NCI-H2171 treated with DMSO at 0.1 percent for 48 hours (cell line): ENCODE data around the gene ABCC2.
"Not testable (repeated sequence)": the region's sequence is repeated elsewhere in the genome, so short reads cannot be mapped to it uniquely, and the experiment has no call there.

Experiments
- DNase-seq: peaks from one replicate; lab custom pipeline; 2025; lab: John Stamatoyannopoulos, UW

The ABCC2 gene

DNA sequence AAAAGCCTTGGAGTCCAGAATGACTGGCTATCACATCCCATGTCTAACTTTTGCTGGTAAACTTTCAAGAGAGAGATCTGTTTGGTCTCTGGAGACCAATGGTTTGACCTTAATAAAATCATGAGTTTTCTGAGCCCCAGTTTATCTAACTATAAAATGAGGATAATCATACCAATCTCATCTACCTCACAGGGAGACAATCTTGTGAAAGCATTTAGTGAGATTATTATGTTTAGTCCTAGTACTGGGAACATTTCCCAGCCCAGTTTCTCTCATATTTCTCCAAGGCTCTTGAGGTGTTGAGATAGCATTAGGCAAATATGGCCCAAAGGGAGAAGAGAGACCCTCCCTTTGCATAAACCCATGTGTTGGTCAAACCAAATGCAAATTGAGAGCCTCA is 25.8 kb downstream of the ABCC2 start:
- DNase-seq: no peak

DNA sequence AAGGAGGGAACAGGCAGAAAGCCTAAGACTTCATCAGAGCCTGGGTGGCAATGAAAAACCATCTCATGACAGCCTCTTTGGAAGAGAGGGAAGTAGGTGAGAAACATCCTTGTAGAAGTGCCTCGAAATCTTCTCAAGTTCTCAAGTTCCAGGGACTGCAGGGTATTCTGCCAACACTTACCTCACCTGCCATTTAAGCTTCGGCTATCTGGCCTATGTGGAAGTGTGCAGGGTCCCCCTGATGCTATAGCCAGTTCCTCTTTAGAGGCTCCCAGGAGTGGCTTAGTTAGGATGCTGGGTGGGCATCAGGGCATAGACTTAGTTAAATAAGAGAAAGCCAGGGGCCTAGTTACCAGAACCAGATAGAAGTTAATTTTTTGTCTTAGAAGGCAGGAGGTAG is 27.0 kb downstream of the ABCC2 start:
- DNase-seq: no peak

DNA sequence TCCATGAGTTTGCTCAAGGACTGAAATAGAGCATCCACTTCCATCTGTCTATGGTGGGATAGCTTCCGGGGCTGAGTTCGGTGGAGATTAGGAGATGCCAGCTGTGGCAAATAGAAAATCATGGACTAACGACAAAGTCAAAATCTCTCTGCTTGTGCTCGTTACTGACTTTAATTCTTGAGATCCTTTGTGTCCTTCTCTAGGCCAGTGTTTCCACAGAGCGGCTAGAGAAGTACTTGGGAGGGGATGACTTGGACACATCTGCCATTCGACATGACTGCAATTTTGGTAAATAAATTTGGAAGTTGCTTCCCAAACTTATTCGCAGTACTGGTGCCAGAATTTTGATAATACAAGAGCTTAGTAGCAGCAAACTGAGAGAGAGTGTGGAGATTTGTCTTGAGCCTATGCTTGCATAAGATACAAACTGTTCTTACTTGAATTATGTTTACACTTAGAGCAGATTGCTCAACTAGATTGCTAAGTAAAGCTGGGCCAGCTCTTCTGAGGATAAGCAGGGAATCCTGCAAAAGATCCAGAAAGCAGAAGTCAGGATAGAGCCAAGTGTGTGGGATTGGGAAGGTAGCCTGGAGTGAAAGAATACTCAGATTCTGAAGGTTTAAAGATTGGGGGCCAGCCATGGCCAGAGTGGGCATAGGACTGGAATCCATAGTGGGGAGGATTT is 27.6 kb downstream of the ABCC2 start:
- no peak for DNase-seq

DNA sequence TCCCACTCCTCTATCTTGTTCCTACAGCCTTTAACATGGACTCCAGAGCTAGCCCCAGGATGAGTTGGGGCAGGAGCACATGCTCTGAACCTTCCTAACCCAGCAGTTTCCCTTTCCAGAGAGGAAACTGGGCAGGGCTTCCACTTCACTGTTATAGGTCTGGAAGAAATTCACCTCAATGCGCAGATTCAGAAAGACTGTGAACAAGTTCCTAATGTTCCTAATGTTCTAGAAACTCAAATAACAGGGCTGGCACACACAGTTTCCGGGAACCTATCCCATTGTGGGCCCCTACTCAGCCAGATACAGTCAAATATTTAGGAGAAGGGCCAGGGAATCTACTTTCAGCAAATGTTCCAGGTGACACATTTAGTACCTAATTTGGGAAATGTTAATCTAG is 29.7 kb downstream of the ABCC2 start:
- no peak for DNase-seq

DNA sequence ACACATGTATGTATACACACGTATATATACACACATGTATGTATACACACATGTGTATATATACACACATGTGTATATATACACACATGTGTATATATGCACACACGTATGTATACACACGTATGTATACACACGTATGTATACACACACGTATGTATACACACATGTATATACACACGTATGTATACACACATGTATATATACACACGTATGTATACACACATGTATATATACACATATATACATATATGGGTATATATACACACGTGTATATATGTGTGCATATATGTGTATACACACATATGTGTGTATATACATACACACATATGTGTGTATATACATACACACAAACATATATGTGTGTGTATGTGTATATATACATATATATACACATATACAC is 31.7 kb downstream of the ABCC2 start:
- no peak for DNase-seq

DNA sequence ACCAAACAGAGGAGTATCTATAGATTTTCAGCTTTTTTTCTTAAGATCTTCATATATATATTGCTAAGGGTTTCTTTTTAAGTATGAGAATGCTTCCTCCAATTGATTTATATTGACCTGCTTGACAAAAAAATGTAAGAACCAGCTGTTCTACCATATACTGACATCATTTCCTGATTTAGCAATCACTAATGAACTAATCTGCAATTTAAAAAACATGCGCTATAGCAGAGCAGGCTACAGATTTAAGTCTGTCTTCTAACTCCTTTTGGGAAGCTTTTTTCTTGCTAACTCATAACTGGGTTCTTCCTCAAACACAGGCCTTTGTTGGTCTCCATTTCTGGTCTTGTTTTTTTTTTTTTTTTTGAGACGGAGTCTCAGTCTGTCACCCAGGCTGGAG is 33.2 kb downstream of the ABCC2 start:
- no peak for DNase-seq

DNA sequence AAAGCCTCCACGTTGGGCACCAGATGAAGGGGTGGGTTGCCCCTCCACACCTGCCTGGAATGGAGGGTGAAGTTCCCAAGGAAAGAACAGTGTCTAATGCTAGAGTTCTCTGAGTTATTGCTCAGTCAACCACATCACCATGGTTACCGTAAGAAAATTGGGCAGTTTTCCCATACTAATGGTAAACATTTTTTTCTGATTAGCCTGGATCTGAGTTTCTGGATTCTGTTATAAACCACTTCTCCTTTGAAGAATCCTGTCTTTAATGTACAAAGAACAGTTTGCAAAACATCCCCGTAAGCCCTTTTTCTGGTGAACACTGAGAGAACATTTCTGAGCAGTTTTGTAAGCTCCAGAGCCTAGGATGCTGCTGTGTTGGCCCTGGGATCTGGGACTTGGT is 45.5 kb downstream of the ABCC2 start:
- no peak for DNase-seq

DNA sequence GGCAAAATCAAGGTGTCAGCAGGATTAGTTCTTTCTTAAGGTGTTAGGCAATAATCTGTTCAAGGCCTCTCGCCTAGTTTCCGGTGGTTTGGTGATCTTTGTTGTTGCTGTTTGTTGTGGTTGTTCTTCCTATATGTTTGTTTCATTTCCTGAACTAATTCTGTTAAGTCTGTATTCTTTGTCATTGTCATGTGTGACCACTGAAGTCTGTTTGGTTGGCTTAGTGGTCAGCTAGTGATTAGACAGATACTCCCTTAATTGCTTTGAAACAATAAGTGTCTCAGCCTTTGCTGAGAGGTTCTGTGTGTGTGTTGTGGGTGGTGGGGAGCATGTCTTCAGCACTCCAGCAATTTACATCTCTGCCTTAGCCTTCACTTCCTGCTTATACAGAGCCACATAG is 46.0 kb downstream of the ABCC2 start:
- no peak for DNase-seq

DNA sequence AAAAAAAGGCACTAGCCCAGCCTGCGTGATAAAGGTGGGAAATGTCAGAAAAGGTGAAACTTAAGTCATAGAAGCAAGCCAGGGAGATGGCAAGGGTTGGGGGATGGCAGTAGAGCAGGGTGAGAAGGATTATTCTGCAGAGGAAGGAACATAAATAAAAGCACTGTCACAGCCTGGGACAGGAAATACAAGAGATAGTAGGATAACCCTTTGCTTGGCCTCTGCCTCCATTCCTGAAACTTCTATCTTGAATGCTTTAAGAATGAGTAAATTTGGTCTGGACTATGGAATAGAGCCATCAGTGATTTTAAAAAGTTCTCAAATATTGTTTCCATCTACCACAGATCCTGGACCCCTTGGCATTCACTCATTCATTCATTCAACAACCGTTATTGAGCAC is 50.0 kb downstream of the ABCC2 start:
- DNase-seq: no peak

DNA sequence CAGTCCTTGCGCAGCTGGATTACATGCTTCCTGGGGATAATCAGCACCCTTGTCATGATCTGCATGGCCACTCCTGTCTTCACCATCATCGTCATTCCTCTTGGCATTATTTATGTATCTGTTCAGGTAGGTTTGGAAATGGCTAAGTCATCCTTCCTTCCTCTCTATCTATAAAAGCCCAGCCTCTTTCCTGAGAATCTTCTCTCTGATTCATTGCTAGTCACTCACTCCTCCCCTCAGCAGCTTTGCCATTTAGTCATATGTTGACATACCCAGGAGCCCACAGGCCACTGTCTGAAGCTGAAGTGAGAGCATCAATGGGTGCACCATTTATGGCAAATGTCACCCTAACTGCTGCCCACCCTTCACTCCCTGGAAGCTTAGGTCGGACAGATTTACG is 52.0 kb downstream of the ABCC2 start:
- DNase-seq: no peak

DNA sequence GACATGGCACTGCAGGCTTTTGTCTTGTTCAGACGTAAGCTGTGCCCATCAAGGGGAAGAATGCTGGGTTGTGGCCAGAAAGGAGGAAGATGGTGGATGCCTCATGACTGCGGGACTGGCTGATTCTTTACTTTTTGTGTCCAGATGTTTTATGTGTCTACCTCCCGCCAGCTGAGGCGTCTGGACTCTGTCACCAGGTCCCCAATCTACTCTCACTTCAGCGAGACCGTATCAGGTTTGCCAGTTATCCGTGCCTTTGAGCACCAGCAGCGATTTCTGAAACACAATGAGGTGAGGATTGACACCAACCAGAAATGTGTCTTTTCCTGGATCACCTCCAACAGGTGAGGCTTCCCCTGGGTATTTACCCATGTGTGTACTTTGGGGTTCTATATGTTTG is 53.5 kb downstream of the ABCC2 start:
- no peak for DNase-seq

DNA sequence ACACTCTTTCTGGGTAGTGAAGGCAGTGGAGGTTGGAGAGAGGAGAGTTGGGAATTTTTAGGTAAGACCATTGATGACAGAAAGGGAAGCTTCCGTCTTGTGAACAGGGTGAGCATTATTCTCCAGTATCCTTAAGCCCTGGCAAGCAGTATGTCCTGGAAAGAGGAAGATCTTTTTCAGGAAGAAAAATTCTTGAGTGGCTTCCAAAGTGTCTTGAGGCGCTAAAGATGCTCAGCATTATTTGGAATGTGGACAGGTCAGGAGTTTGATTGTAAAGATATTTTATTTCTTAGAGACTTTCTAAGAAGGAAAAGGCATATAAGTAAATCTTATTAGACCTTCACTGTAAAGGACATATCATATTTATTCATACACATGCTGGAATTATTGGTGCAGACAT is 54.3 kb downstream of the ABCC2 start:
- no peak for DNase-seq

DNA sequence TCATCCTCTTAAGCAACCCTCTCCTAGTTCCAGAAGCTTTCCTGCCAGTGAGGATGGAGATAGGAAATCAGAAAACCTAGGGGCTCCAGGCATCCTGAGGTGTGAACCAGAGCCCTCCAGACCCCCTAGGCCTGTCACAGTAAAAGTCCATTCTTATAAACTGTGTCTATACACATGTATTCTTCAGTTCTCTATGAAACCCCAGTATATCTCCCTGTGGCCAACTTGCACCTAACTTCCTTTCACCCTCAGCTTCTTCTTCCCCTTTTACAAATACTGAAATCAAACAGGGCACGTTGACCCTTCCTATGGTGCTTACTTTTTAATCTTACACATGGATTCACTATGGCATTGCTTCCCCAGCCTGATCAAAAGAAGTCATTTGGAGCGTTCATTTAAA is 58.4 kb downstream of the ABCC2 start:
- not testable (repeated sequence) for DNase-seq

DNA sequence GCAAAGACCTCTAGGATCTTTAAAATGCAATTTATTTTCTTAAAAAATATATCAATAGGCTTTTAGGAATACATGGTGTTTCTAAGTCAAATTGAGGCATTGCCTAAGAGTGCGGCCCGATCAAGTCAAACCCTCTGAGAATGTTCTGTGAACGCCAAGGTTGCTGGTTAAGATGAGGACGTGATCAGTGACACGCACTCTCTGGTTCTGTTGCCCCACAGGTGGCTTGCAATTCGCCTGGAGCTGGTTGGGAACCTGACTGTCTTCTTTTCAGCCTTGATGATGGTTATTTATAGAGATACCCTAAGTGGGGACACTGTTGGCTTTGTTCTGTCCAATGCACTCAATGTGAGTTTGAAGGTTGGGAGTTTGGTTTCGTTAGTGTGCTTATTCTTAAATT is 59.3 kb downstream of the ABCC2 start:
- DNase-seq: no peak

DNA sequence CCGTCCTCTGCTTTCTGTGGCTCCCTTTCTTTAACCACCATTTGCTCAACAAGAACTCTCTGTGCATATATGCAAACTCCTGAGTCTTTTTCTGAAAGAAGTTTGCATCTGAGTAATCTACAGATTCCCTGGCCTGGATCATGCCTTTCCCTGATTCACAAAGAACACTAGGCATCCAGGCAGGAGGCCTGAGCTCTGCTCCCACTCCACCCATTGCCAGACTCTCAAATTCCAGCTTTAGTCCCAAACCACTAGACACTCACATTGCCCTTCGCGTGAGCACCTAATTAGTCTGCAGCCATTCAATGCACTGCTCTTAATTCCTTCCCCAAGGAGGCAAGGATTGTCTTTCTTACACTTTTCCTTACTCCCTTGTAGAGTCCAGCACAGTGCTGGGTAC is 60.9 kb downstream of the ABCC2 start:
- no peak for DNase-seq

DNA sequence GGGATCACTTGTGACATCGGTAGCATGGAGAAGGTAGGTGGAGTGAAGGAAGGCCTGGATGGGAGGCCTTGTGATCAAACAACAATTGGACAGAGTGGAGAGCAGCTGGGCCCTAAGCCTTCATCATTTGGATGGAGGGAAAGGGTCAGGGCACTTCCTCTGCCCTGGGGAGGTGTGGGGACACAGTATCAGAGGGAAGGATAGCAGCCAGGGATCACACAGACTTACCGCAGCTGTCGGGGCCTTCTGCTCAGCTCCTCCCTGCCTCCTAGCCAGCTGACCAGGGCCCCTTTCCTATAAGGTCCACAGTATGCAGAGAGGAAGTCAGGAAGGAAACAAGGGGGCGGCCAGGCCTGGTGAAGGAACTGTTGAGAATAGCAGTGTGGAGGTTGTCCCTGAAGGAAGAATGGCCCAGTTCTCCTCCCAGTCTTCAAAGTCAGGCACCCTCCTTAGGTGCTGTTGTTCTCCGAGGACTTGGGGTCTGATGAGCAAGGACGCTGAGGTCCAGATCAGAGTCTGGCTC is 62.1 kb downstream of the ABCC2 start:
- no peak for DNase-seq

DNA sequence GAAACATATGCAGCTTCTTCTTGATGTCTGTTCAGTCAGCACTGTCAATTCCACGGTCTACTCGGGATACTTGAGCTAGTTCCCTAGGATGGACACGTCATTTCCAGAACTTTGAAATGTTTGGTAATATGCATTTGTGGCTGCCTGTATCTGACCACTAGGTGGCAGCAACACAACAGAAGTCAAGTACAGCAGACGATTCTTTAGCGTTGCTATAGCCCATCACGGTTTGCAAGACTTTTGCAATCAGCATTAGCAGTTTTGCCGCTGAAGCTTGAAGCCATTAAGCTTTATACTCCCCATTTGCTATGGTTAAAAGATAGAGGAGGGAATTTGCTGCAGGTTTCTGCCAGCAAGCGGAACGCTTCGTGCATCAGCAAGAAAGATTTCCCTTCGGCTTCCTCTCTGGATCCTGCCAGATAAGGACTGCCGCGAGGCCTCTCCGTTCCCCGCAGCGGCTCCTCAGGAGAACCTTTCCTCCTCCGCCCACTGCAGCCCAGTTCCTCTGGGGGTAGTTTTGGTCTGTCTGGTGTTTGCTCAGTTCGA is 63.5 kb downstream of the ABCC2 start:
- DNase-seq: peak; percentile 61

DNA sequence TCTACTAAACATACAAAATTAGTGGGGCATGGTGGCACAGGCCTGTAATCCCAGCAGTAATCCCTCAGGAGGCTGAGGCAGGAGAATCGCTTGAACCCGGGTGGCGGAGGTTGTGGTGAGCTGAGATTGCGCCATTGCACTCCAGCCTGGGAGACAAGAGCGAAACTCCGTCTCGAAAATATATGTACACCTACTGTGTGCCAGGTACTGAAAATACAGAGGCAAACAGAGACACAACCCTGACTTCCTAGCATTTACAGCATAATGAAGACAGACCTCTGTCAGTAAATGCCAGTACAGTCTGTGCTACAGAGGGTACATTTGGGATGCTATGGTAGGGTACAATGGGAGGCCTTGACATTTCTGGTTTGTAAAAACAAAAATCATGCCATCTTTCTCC is 66.6 kb downstream of the ABCC2 start:
- no peak for DNase-seq

DNA sequence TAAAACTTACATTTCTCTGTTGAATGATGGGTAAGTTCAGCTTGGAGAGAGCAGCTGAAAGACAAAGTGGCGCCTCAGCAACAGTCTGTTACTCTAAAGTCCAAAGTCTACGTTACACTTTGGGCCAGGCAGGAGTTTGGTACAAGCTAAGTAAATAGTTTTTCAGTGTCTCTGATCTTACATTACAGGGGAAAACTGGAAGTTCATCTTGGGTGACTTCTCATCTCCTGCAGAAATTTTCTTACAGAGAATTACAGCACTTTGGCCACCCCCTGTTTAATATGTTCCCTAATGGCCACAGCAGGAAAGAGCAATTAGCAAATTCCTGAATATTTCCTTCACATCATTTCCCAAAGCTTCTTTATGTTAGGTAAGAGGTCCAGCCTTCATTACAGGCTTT is 67.1 kb downstream of the ABCC2 start:
- DNase-seq: no peak

DNA sequence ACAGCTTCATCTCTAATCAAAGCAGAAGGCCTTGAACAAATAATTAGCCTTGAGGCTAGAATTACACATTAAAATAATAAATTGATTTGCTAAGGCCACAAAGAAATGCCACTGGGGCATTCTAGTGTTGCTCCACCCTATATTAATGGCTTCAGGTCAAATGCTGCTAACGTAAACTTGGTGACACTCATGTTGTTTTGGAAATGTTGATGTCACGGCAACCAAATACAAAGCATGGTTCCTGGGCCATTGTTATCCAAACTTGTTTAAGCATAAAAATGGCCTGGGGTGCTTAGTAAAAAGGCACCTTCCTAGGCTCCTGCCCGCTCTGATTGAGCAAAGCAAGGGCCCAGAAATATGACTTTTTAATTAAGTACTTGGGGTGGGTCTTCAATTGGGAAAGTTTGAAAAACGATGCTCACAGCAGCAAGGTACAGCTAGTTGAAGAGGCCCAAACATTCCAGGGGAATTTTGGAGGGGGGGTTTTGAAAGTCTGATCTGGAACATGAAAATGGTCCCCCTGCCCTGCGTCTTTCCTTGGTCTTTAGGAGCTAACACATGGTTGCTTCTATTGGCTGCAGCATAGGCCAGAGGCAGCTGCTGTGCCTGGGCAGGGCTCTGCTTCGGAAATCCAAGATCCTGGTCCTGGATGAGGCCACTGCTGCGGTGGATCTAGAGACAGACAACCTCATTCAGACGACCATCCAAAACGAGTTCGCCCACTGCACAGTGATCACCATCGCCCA is 67.8 kb downstream of the ABCC2 start:
- no peak for DNase-seq

DNA sequence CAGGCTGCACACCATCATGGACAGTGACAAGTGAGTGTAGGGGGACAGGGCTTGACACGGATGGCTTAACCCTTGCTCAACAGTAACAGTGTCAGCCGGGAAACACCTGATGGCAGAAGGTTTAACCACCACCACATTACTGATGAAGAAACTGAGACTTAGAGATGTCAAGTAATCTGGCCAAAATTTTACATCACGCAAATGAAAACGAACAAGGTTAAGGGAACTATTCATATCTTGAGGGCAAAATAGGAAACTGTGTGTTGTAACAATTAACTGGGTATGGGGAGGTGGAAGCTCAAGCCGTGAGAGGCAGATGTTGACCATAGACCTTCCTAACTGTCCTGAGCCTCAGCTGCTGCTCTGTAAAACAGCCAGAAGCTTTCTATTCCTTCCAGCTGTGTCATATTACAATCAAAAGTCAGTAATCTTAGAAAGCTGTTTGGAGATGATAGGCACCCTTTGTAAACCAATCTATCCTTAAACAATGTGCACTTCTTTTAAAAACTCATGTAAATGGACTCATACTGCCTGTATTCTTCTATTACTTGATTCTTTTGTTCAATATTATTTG is 68.4 kb downstream of the ABCC2 start:
- DNase-seq: no peak

DNA sequence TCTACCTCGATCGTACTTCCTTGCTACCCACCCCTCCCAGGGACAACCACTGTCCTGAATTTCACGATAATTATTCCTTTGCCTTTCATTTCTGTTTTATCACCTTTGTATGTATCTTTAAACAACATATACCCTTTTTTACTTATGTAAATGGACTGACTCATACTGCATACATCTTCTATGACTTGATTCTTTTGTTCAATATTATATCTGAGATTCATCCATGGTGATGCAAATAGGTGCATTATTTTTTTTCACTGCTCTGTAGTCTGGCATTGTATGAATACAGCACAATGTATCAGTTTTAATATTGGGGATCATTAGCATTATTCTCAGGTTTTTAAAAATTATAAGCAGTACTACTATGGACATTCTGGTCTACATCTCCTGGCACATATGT is 69.4 kb downstream of the ABCC2 start:
- no peak for DNase-seq
